Thyroid gland (tissue), 4 donors: ENCODE data around the gene MUSTN1. TPM values are rescaled to one million over a fixed set of nuclear protein-coding genes. Genes with fewer than 3 reads are reported as not detected.

Source experiments
- DNase-seq, 2 donors: peaks; one replicate each; pipeline ENCODE4 v3.0.0-alpha.2; 2019
- H3K27ac ChIP-seq, 3 donors: fragments of 200-600 bp; sonication (generic); 1 replicate in 2 of 3; 2 replicates in 1 of 3; pipeline ENCODE4 v1.5.1; 2016 to 2019; ENCODE audit warnings: mild to moderate bottlenecking in 1 of 3, moderate library complexity in 1 of 3
- H3K27me3 ChIP-seq: fragments of 200-600 bp; sonication (generic); one replicate; pipeline ENCODE4 v1.5.1; 2019
- H3K36me3 ChIP-seq, 2 donors: fragments of 200-600 bp; sonication (generic); one replicate each; pipeline ENCODE4 v1.5.1; 2016 to 2019
- H3K4me1 ChIP-seq, 2 donors: fragments of 200-600 bp; sonication (generic); one replicate each; pipeline ENCODE4 v1.5.1; 2017 to 2019
- H3K4me3 ChIP-seq, 3 donors: fragments of 200-600 bp; sonication (generic); replicated peaks in 1 of 3; 1 replicate in 2 of 3; 2 replicates in 1 of 3; pipeline ENCODE4 v1.5.1; 2016; ENCODE audit warnings: mild to moderate bottlenecking in 1 of 3
- H3K9me3 ChIP-seq: fragments of 200-600 bp; sonication (generic); one replicate; pipeline ENCODE4 v1.5.1; 2017
- CTCF ChIP-seq, 6 experiments: fragments of 200-600 bp in 3 of 6; fragments of 450-650 bp in 3 of 6; sonication (generic) in 3 of 6; IDR thresholded peaks; one replicate each; pipeline ENCODE4 v1.5.1; 2016 to 2019; ENCODE audit warnings: antibody characterized with exemption in 6 of 6, mild to moderate bottlenecking in 2 of 6, inconsistent platforms in 1 of 6, moderate library complexity in 1 of 6
- POLR2A ChIP-seq, 2 donors: fragments of 450-650 bp; IDR thresholded peaks; one replicate each; pipeline ENCODE4 v1.6.1; 2017; ENCODE audit warnings: antibody characterized with exemption in 2 of 2, mild to moderate bottlenecking in 2 of 2, moderate library complexity in 1 of 2
- WGBS, 2 donors: methylation state at CpG; one replicate each; pipeline ENCODE4 v1.1.5; 2017; 5-methylcytosine and 5-hydroxymethylcytosine counted together
- intact Hi-C: fragments of 100-400 bp; cut with DNase I; formaldehyde crosslinking; loops from one replicate; pipeline ENCODE4 v1.15.1; 2023
- total RNA-seq, 4 donors: library from RNA; depleted of rRNA; stranded (reverse); fragments of >200 nt; gene quantifications; one replicate each; pipeline ENCODE4 v1.2.3, GENCODE V29; 2016

Gene MUSTN1
- total RNA-seq, 4 donors from 2014 or later = 4.0 to 7.0 (median 6.7) TPM

DNA sequence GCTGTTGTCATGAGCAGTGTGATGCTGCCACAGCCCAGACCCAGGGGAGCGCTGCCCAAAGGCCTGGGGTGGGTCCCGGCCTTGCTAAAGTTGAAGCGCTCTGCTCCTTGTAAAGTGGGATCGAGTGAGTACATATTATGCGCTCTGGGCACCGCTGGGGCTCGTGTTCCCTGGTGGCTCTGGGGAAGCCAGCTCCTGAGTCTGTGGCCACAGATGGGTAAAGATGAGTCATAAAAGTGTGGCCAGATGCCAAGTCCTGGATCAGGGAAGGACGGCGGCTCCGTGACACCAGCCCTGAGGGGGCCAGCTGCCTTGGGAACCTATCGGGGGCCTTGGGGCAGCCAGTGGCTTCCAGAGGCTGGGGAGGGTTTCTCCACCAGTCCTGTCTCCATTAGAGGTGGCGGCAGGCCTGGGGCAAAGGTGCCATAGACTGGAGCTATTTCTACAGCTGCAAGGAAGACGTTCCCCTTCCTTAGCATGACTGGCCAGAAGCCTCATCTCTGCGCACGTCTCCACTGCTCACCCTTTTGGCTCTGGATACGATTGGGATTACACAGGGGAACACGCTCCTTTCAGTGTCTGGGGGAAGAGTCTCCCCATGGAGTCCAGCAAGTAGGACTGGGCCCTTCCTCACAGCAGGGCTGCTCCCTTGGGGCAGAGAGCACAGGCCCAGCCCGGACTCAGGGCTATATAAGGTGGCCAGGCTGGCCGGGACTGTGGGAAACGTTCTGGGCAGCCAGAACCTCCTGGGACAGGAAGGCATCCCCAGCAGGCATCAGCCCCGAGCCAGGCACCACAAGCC lies 3.1 kb downstream of the MUSTN1 start:
- Histone ChIP-seq H3K9me3 (no peaks in the 10 kb centered on the region), H3K27me3 (no peaks in the 10 kb centered on the region), H3K4me1 (peaks cover 0 to 4% of the 10 kb centered on the region in 2 donors), H3K4me3 (no peak overlapping the region), H3K36me3 (peaks cover 0 to 6% of the 10 kb centered on the region in 2 donors), H3K27ac (no peak overlapping the region)
- TF ChIP-seq CTCF (IDR thresholded peaks at IDR 0.05) (no peak), POLR2A (IDR thresholded peaks at IDR 0.05) (no peak)
- 63 to 71% methylated on average over 14 to 19 of the region's 21 CpGs for WGBS, 2 donors
- intact Hi-C loops = no loop called here
- peak; percentile 20 to 29 for DNase-seq

DNA sequence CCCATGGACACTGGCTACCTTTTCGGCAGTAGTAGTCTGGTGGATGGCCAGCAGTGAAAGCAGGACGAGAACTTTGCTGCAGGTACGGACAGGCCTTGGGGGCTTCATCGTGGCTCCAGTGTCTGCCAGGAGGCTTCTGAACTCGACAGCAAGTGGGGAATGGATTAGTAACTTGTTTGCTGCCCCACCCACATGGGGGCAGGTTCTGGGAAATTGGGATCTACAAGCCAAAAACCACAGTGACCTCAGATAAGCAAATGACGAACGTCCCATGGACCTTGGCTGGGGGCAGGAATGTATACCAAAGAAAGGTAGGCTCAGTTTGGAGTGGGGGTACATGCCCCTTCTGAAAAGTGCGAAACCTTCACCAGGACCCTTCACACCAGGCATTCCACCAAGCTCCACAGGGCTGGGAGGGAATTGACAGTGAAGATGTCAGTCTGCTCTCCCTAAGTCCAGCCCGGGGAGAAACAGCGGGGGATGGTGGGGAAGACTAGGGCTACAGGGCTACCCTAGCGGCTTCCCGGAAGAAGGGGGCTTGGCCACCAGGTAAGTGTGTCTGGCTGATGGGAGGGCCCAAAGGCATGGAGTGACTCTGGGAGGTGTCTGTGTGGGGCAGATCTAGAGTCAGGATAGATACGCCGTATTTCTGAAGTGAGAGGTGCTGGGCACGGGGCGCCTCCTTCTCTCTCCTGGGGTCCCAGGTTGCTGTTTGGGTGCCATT lies 4.1 kb downstream of the MUSTN1 start, which contains the start of gene ITIH4:
ITIH4 (minus strand) TSS at position 138 of the 724 bp plus-strand sequence; CDS start at position 108, 30 bp downstream.
- intact Hi-C loops = no loop called here
- DNase-seq = no peak
- no peak within 1 kb of the TSS for H3K27ac ChIP-seq
- H3K4me3 ChIP-seq = no peak within 1 kb of the TSS
- WGBS, 2 donors = 76 to 86% methylated on average over 15 to 16 of the region's 16 CpGs
- H3K9me3 ChIP-seq = no peaks in the 10 kb centered on the region
- no peaks in the 10 kb centered on the region for H3K27me3 ChIP-seq
- no peaks in the 10 kb centered on the region for H3K36me3 ChIP-seq
- H3K4me1 ChIP-seq = peaks cover 0 to 4% of the 10 kb centered on the region in 2 donors
- TF ChIP-seq POLR2A (IDR thresholded peaks at IDR 0.05) = no peak
- TF ChIP-seq CTCF (IDR thresholded peaks at IDR 0.05) = no peak

GRCh38 chr3:52829906-52830463 lies 4.8 kb downstream of the MUSTN1 start:
- H3K4me3 ChIP-seq = no peak overlapping the region
- TF ChIP-seq CTCF (IDR thresholded peaks at IDR 0.05) = no peak
- no peak for TF ChIP-seq POLR2A (IDR thresholded peaks at IDR 0.05)
- no peaks in the 10 kb centered on the region for H3K9me3 ChIP-seq
- no peak overlapping the region for H3K27ac ChIP-seq
- intact Hi-C loops = no loop called here
- WGBS, 2 donors = 92 to 94% methylated on average over 9 to 10 of the region's 10 CpGs
- peaks cover 0 to 4% of the 10 kb centered on the region in 2 donors for H3K4me1 ChIP-seq
- H3K36me3 ChIP-seq = no peaks in the 10 kb centered on the region
- H3K27me3 ChIP-seq = no peaks in the 10 kb centered on the region
- DNase-seq = no peak

DNA sequence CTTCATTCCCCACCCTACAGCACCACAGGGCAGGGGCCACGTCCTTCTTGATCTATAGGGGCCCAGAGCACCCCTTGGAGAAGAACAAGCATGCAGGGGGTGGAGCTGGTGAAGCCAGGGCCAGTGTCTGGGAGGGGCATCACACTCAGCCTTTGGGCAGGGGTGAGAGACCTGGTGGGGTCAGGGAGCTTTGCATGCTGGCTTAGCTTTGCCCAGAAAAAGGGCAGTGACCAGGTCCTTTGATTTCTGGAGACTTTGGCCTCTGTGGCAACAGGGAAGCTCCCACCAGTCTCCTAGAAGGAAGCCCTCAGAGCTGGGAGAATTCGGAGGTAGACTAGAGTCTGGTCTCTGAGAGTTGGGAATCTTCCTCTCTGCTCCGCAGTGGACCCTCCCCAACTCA lies 5.3 kb downstream of the MUSTN1 start:
- TF ChIP-seq CTCF (IDR thresholded peaks at IDR 0.05) (no peak), POLR2A (IDR thresholded peaks at IDR 0.05) (no peak)
- intact Hi-C loops = no loop called here
- DNase-seq = no peak
- Histone ChIP-seq H3K27me3 (no peaks in the 10 kb centered on the region), H3K4me1 (peaks cover 0 to 4% of the 10 kb centered on the region in 2 donors), H3K4me3 (no peak overlapping the region), H3K9me3 (no peaks in the 10 kb centered on the region), H3K27ac (no peak overlapping the region), H3K36me3 (no peaks in the 10 kb centered on the region)
- 90 to 93% methylated on average over 3 of the region's 3 CpGs for WGBS, 2 donors
